Fibroblast of the aortic adventitia (primary cell): ENCODE measurements around the gene FOXO6. TPM values are rescaled to one million over a fixed set of nuclear protein-coding genes. Genes with fewer than 3 reads are reported as not detected.

Experiments used
- DNase-seq: peaks from one replicate; pipeline ENCODE4 v3.0.0-alpha.2; 2010; ENCODE audit warnings: low read depth
- H3K4me3 ChIP-seq: 2 replicates; pipeline ENCODE4 v1.5.1; 2011; ENCODE audit warnings: low read depth, mild to moderate bottlenecking, control low read depth, low read length, moderate library complexity
- total RNA-seq: library from RNA; depleted of rRNA; stranded (reverse); fragments of >200 nt; gene quantifications from 2 replicates; pipeline ENCODE4 v1.2.3, GENCODE V29; 2012; ENCODE audit warnings: low replicate concordance
- TF ChIP-seq, protein P1 (sequence below): IDR thresholded peaks from 2 replicates; pipeline ENCODE4 v1.5.1; 2011; ENCODE audit warnings: mild to moderate bottlenecking, low read length, control low read depth, inconsistent platforms; ENCODE audit not compliant: insufficient read depth

Gene FOXO6
- total RNA-seq, 1 donor, result not detected

GRCh38 chr1:41317361-41317760 is 43.9 kb upstream of the FOXO6 start:
- TF ChIP-seq, protein P1, sequence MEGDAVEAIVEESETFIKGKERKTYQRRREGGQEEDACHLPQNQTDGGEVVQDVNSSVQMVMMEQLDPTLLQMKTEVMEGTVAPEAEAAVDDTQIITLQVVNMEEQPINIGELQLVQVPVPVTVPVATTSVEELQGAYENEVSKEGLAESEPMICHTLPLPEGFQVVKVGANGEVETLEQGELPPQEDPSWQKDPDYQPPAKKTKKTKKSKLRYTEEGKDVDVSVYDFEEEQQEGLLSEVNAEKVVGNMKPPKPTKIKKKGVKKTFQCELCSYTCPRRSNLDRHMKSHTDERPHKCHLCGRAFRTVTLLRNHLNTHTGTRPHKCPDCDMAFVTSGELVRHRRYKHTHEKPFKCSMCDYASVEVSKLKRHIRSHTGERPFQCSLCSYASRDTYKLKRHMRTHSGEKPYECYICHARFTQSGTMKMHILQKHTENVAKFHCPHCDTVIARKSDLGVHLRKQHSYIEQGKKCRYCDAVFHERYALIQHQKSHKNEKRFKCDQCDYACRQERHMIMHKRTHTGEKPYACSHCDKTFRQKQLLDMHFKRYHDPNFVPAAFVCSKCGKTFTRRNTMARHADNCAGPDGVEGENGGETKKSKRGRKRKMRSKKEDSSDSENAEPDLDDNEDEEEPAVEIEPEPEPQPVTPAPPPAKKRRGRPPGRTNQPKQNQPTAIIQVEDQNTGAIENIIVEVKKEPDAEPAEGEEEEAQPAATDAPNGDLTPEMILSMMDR, result no peak
- no peak for DNase-seq

DNA sequence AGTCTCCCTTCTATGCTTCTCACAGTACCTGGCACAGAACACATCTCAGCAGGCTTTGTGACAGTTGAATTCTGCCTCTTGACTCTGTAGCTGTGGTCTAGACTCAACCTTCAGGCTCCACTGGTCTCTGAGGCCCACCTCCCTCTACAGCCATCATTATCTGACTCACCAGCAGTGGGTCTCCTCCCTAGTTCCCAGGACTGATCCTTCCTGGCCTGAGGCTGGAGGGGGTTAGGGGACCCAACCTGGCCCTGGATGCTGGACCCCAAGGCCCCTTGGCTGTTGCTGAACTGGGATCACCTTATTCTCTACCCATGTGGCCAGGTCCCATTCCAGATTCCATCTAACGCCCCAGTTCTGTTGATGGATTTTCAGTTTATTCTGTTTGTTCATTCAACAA is 43.1 kb upstream of the FOXO6 start:
- no peak overlapping the region for H3K4me3 ChIP-seq
- TF ChIP-seq, protein P1, result no peak
- DNase-seq, result no peak

More at GRCh38 chr1:41317361-41317760, 43.9 kb upstream of the FOXO6 start:
- H3K4me3 ChIP-seq, result no peak overlapping the region

DNA sequence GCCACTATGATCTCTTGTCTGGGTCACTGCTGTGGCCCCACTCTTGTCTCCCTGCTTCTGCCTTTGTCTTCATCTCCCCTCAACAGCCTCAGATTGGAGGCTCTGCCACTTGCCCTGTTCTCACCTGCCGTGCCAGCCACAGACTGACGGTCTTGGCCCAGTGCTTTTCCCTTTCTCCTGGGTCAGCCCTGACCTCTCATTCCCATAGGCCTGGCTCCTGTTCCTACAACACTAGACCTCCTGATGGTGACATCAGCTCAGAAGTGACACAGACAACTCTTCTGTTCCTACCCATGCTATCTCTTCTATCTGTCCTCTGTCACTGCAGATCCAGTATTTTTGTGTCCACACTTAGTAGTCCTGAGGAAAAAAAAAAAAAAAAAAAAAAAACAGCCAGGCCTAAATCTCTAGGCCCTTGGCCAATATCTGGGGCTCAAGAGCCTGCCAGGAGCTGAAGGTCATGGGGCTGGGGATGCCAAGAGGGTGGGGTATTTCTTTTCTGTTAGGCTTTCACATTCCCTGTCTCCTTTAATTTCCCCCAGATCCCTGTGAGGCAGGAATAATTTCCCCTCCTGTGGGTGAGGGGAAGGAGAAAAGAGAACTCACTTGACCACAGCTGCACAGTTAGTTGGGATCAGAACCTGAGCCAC is 42.0 kb upstream of the FOXO6 start:
- peak; percentile 52 for DNase-seq

DNA sequence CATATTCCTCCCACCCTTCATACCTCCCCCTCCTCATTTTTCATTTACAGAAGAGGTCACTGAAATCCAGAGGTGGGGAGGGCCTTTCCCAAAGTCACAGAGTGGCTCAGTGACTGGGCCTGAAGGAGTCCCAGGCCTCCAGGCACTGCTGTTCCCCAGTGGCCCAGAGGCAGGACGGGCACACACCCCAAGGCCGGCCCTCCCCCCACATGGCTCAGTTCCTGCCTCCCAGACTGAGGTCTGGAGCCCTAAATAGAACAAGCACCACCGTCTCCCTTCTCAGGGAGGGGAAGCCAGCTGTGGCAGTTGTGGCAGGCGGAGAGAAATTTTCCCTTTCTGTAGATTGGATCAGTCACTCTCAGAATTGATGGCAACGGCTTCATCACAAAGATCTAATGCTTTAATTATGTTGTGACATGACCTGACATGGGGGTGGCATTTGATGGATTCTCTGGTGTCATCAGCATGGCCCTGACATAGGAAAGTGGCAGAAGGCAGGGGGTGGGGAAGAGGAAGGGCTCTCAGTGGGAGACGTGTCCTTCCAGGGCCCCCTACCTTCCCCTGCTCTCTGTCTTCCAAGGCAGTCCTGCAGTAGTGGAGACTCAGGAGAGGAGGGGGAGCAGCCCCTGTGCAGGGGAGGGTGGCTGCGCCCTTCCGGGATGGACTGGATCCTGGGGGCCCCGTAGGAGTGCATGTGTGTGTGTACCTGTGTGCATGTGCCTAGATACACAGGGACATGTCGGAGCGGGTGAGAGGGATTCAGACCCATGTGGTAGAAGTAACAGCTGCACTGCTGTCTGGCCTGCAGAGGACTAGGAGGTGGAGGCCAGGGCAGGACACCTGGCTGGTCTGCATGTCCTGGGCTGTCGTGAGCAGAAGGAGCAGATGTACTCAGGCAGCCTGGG is 41.2 kb upstream of the FOXO6 start:
- no peak overlapping the region for H3K4me3 ChIP-seq
- TF ChIP-seq, protein P1, result no peak
- no peak for DNase-seq

More for the DNA sequence above, 42.0 kb upstream of the FOXO6 start:
- no peak overlapping the region for H3K4me3 ChIP-seq
- TF ChIP-seq, protein P1, result no peak

DNA sequence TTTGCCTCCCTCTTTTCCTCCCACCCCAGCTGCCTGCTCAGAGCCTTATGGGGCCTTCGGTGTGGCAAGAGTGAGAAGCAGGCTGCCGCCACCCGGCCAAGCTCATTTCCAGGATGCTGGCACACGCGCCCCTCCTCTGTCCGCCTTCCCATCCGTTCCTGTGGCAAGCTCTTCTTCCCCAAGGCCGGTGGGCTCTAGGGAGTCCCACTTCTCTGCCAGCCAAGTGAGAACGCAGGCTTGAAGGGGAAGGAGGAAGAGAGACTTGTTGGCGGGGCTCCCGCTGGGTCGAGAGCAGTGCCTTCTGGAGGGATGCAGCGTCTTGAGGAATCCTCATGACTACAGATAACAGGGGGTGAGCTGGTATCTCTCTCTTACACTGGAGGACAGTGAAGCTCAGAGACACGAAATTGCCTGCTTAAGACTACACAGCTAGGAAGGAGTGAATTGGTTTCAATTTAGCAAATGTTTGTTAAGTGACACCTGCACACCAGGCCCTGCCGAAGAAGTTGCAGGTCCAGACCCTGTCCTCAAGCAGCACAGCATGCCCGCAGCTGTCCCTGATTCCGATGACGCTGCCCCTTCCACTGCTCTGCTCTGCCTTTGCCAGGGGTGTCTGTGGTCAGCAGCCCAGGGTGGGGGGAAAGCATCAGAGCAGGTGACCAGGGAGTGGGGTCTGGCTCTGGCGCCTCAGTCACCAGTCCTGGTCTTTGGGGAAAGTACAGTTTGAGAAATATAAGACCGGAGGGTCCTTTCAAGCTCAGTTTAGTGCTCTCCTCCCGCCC is 40.1 kb upstream of the FOXO6 start:
- DNase-seq, result no peak
- no peak overlapping the region for H3K4me3 ChIP-seq
- TF ChIP-seq, protein P1, result no peak

DNA sequence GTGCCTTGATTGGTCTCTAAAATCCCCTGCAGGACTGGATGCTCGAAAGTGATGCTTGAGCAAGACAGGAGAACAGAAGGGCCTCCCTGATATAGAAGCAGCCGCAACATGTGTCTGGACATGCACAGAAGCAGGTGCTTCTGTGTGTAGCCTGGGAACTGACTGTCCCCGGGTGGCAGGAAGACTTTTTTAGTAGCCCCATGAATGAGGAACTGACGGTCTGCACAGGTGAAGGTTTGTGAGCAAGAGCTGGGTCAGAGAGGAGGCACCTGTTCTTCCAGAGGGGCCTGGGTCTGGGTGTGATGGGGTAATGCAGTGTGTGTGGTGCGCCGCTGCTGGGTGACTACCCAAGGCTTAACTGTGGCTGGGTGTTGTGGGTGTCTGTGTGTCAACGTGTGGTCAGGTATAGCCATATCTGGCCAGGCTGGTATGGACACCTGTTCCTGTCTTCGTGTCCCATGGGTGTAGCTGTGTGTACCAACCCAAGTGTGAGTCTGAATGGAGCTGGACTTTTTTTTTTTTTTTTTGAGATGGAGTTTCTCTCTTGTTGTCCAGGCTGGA is 39.1 kb upstream of the FOXO6 start:
- no peak overlapping the region for H3K4me3 ChIP-seq
- TF ChIP-seq, protein P1, result no peak
- no peak for DNase-seq
